Stimulated activated CD4-positive, alpha-beta T cell treated with anti-CD3 and anti-CD28 coated beads, Interleukin-15, amount 100 ng/mL, for 24 hours (primary cell): ENCODE data around the gene EFNA2.
"Not testable (repeated sequence)": the region's sequence is repeated elsewhere in the genome, so short reads cannot be mapped to it uniquely, and the experiment has no call there.

Experiments
- DNase-seq: peaks from one replicate; pipeline ENCODE4 v3.0.0-alpha.2; 2020

Gene EFNA2

GRCh38 chr19:1285737-1286360 lies at the start of gene EFNA2:
Gene EFNA2, plus strand, starts transcription at chr19:1285873. Its CDS starts 296 bp downstream, at chr19:1286169.
- DNase-seq: no peak

- no peak for DNase-seq
These were observed 49.1 kb upstream of the EFNA2 start for GRCh38 chr19:1236576-1236975.

- no peak for DNase-seq
These were observed 48.5 kb upstream of the EFNA2 start for GRCh38 chr19:1237027-1237659.

- peak; percentile 57 for DNase-seq
These were observed 47.8 kb upstream of the EFNA2 start, which contains the start of gene CBARP for GRCh38 chr19:1237754-1238368. Gene CBARP, minus strand, starts transcription at chr19:1238005. Its CDS starts 1,905 bp downstream, at chr19:1236100.

- DNase-seq: no peak
These were observed 47.0 kb upstream of the EFNA2 start for GRCh38 chr19:1238369-1239303.

GRCh38 chr19:1239420-1239795 lies 46.3 kb upstream of the EFNA2 start:
- DNase-seq: no peak

- peak; percentile 95 for DNase-seq
These were observed 45.6 kb upstream of the EFNA2 start for GRCh38 chr19:1239796-1240737.

- no peak for DNase-seq
These were observed 44.7 kb upstream of the EFNA2 start for GRCh38 chr19:1240925-1241324.

- DNase-seq: peak; percentile 96
These were observed 44.1 kb upstream of the EFNA2 start, which contains the start of gene ATP5F1D for GRCh38 chr19:1241417-1242095. Gene ATP5F1D, plus strand, starts transcription at chr19:1241751. Its CDS starts 100 bp downstream, at chr19:1241851.

GRCh38 chr19:1243768-1244692 lies 41.6 kb upstream of the EFNA2 start:
- peak; percentile 88 for DNase-seq

GRCh38 chr19:1244693-1245451 lies 40.8 kb upstream of the EFNA2 start:
- DNase-seq: no peak

GRCh38 chr19:1245494-1246264 lies 40.0 kb upstream of the EFNA2 start:
- DNase-seq: no peak

GRCh38 chr19:1246265-1247087 lies 39.2 kb upstream of the EFNA2 start:
- DNase-seq: not testable (repeated sequence)

GRCh38 chr19:1247748-1248138 lies 37.9 kb upstream of the EFNA2 start:
- no peak for DNase-seq

GRCh38 chr19:1248139-1248785 lies 37.4 kb upstream of the EFNA2 start, which contains the start of gene MIDN:
Gene MIDN, plus strand, starts transcription at chr19:1248583. Its CDS starts 1,714 bp downstream, at chr19:1250297.
- peak; percentile 80 for DNase-seq

GRCh38 chr19:1248786-1249297 lies 36.8 kb upstream of the EFNA2 start:
- DNase-seq: peak; percentile 81
